Mesenchymal stem cell (in vitro differentiated cells and primary cell): ENCODE measurements around the gene OGFR.

Experiments
- DNase-seq: peaks from one replicate; pipeline ENCODE4 v3.0.0-alpha.2; 2013
- H2AFZ ChIP-seq: one replicate; pipeline ENCODE4 v1.6.1; 2013; ENCODE audit warnings: low read depth, mild to moderate bottlenecking, control low read depth, inconsistent platforms, low read length, moderate library complexity
- H2AK5ac ChIP-seq: 2 replicates; pipeline ENCODE4 v1.6.1; 2013; ENCODE audit warnings: low read length, moderate library complexity, mild to moderate bottlenecking, inconsistent platforms; ENCODE audit not compliant: severe bottlenecking
- H2BK120ac ChIP-seq: one replicate; pipeline ENCODE4 v1.6.1; 2013; ENCODE audit warnings: low read depth, mild to moderate bottlenecking, inconsistent platforms, low read length, moderate library complexity
- H2BK12ac ChIP-seq, 2 experiments: one replicate each; pipeline ENCODE4 v1.6.1; 2013; ENCODE audit warnings: inconsistent platforms in 2 of 2, low read length in 2 of 2, mild to moderate bottlenecking in 2 of 2, moderate library complexity in 2 of 2, control low read depth in 1 of 2
- H2BK15ac ChIP-seq: one replicate; pipeline ENCODE4 v1.6.1; 2013; ENCODE audit warnings: mild to moderate bottlenecking, low read depth, inconsistent platforms; ENCODE audit not compliant: poor library complexity, severe bottlenecking
- H2BK5ac ChIP-seq: 2 replicates; pipeline ENCODE4 v1.6.1; 2013; ENCODE audit warnings: low read depth, mild to moderate bottlenecking, low read length, control low read depth, inconsistent platforms; ENCODE audit not compliant: poor library complexity, severe bottlenecking
- H3K14ac ChIP-seq, 2 experiments: one replicate each; pipeline ENCODE4 v1.6.1; 2013; ENCODE audit warnings: inconsistent platforms in 2 of 2, low read length in 2 of 2, control low read depth in 1 of 2, mild to moderate bottlenecking in 1 of 2, moderate library complexity in 1 of 2
- H3K18ac ChIP-seq, 2 experiments: one replicate each; pipeline ENCODE4 v1.6.1; 2013; ENCODE audit warnings: inconsistent platforms in 2 of 2, low read length in 2 of 2, control low read depth in 1 of 2, low read depth in 1 of 2, mild to moderate bottlenecking in 1 of 2
- H3K23ac ChIP-seq, 2 experiments: one replicate each; pipeline ENCODE4 v1.6.1; 2013; ENCODE audit warnings: inconsistent platforms in 2 of 2, low read length in 2 of 2, mild to moderate bottlenecking in 2 of 2, moderate library complexity in 2 of 2, control low read depth in 1 of 2
- H3K27ac ChIP-seq: 2 replicates; pipeline ENCODE4 v1.5.1; 2013; ENCODE audit warnings: mild to moderate bottlenecking, moderate library complexity, low read length, control low read depth, inconsistent platforms; ENCODE audit not compliant: poor library complexity, severe bottlenecking
- H3K27me3 ChIP-seq, 2 experiments: 2 replicates each; pipeline versions ENCODE4 v1.6.1 to v1.7.0; 2013; ENCODE audit warnings: low read length in 2 of 2, mild to moderate bottlenecking in 2 of 2, moderate library complexity in 2 of 2, control low read depth in 1 of 2, inconsistent platforms in 1 of 2; ENCODE audit not compliant: control insufficient read depth in 1 of 2, insufficient read depth in 1 of 2
- H3K36me3 ChIP-seq, 2 experiments: 2 replicates each; pipeline versions ENCODE4 v1.6.1 to v1.7.0; 2013; ENCODE audit warnings: low read length in 2 of 2, control low read depth in 1 of 2, inconsistent platforms in 1 of 2, low read depth in 1 of 2, mild to moderate bottlenecking in 1 of 2; ENCODE audit not compliant: insufficient read depth in 2 of 2, control insufficient read depth in 1 of 2
- H3K4ac ChIP-seq, 2 experiments: one replicate each; pipeline ENCODE4 v1.6.1; 2013; ENCODE audit warnings: inconsistent platforms in 2 of 2, low read length in 2 of 2, mild to moderate bottlenecking in 2 of 2, moderate library complexity in 2 of 2, control low read depth in 1 of 2, low read depth in 1 of 2
- H3K4me1 ChIP-seq: 2 replicates; pipeline ENCODE4 v1.6.1; 2013; ENCODE audit warnings: low read depth, low read length, control low read depth; ENCODE audit not compliant: control insufficient read depth, insufficient read depth
- H3K4me2 ChIP-seq: 2 replicates; pipeline ENCODE4 v1.6.1; 2013; ENCODE audit warnings: low read length, mild to moderate bottlenecking, inconsistent platforms; ENCODE audit not compliant: poor library complexity, severe bottlenecking
- H3K4me3 ChIP-seq, 2 experiments: 2 replicates each; pipeline versions ENCODE4 v1.5.1 to v1.7.0; 2013; ENCODE audit warnings: low read length in 2 of 2, mild to moderate bottlenecking in 2 of 2, control low read depth in 1 of 2, low read depth in 1 of 2; ENCODE audit not compliant: insufficient read depth in 1 of 2
- H3K79me1 ChIP-seq: replicated peaks from 2 replicates; pipeline ENCODE4 v1.6.1; 2013; ENCODE audit warnings: mild to moderate bottlenecking, control low read depth, low read length, inconsistent platforms; ENCODE audit not compliant: poor library complexity, severe bottlenecking
- H3K9ac ChIP-seq: 2 replicates; pipeline ENCODE4 v1.7.0; 2013; ENCODE audit warnings: mild to moderate bottlenecking, low read length, moderate library complexity
- H3K9me3 ChIP-seq: 2 replicates; pipeline ENCODE4 v1.7.0; 2013; ENCODE audit warnings: mild to moderate bottlenecking, low read length; ENCODE audit not compliant: control insufficient read depth
- H4K8ac ChIP-seq: one replicate; pipeline ENCODE4 v1.6.1; 2013; ENCODE audit warnings: inconsistent platforms, mild to moderate bottlenecking, low read length, moderate library complexity
- H4K91ac ChIP-seq: one replicate; pipeline ENCODE4 v1.6.1; 2013; ENCODE audit warnings: mild to moderate bottlenecking, low read length, inconsistent platforms
- WGBS: methylation state at CpG from one replicate; pipeline ENCODE4 v1.1.7; 2013; ENCODE audit warnings: mixed read lengths; 5-methylcytosine and 5-hydroxymethylcytosine counted together

Gene OGFR

GRCh38 chr20:62831361-62831788 is 26.7 kb downstream of the OGFR start:
- Histone ChIP-seq H3K23ac (no peak overlapping the region), H4K91ac (no peak overlapping the region), H2BK12ac (no peak overlapping the region), H3K4me3 (no peak overlapping the region), H3K4me1 (peaks cover 11% of the 10 kb centered on the region), H3K27ac (no peak overlapping the region), H2BK15ac (no peak overlapping the region), H2AK5ac (no peak overlapping the region), H3K4me2 (no peak overlapping the region), H3K79me1 (no peaks in the 10 kb centered on the region), H3K36me3 (no peaks in the 10 kb centered on the region), H3K9ac (no peak overlapping the region), H2AFZ (no peak overlapping the region), H4K8ac (no peak overlapping the region), H3K27me3 (peaks cover 4 to 47% of the 10 kb centered on the region in 2 experiments), H3K9me3 (no peaks in the 10 kb centered on the region), H2BK120ac (no peak overlapping the region), H3K18ac (no peak overlapping the region), H2BK5ac (no peak overlapping the region), H3K14ac (no peak overlapping the region), H3K4ac (no peak overlapping the region)
- DNase-seq: no peak
- WGBS: 95% methylated on average over 10 of the region's 10 CpGs

GRCh38 chr20:62831854-62832211 is 27.2 kb downstream of the OGFR start:
- H2AFZ ChIP-seq: no peak overlapping the region
- no peak overlapping the region for H3K27ac ChIP-seq
- H3K9ac ChIP-seq: no peak overlapping the region
- H3K79me1 ChIP-seq: no peaks in the 10 kb centered on the region
- H3K4ac ChIP-seq: no peak overlapping the region
- no peak overlapping the region for H3K18ac ChIP-seq
- H2AK5ac ChIP-seq: no peak overlapping the region
- peaks cover 13% of the 10 kb centered on the region for H3K4me1 ChIP-seq
- H3K14ac ChIP-seq: no peak overlapping the region
- H4K91ac ChIP-seq: peak overlapping the region; percentile 53
- no peak overlapping the region for H3K23ac ChIP-seq
- H2BK12ac ChIP-seq: no peak overlapping the region
- no peak overlapping the region for H3K4me3 ChIP-seq
- H2BK5ac ChIP-seq: no peak overlapping the region
- DNase-seq: no peak
- peaks cover 7 to 49% of the 10 kb centered on the region in 2 experiments for H3K27me3 ChIP-seq
- no peak overlapping the region for H3K4me2 ChIP-seq
- H3K9me3 ChIP-seq: no peaks in the 10 kb centered on the region
- H4K8ac ChIP-seq: no peak overlapping the region
- H2BK120ac ChIP-seq: no peak overlapping the region
- no peaks in the 10 kb centered on the region for H3K36me3 ChIP-seq
- H2BK15ac ChIP-seq: no peak overlapping the region
- WGBS: 81% methylated on average over 10 of the region's 10 CpGs

- H2BK5ac ChIP-seq: no peak overlapping the region
- H2BK120ac ChIP-seq: no peak overlapping the region
- peaks cover 7 to 47% of the 10 kb centered on the region in 2 experiments for H3K27me3 ChIP-seq
- no peak overlapping the region for H3K18ac ChIP-seq
- H4K8ac ChIP-seq: no peak overlapping the region
- DNase-seq: no peak
- peak overlapping the region in 1 of 2 experiments; percentile 14 for H3K4me3 ChIP-seq
- H2AK5ac ChIP-seq: no peak overlapping the region
- no peak overlapping the region for H3K14ac ChIP-seq
- no peak overlapping the region for H3K9ac ChIP-seq
- H4K91ac ChIP-seq: no peak overlapping the region
- H3K4ac ChIP-seq: no peak overlapping the region
- no peaks in the 10 kb centered on the region for H3K36me3 ChIP-seq
- H2AFZ ChIP-seq: no peak overlapping the region
- peaks cover 13% of the 10 kb centered on the region for H3K4me1 ChIP-seq
- 88% methylated on average over 22 of the region's 22 CpGs for WGBS
- no peak overlapping the region for H3K23ac ChIP-seq
- H3K4me2 ChIP-seq: no peak overlapping the region
- no peak overlapping the region for H2BK12ac ChIP-seq
- H3K79me1 ChIP-seq: no peaks in the 10 kb centered on the region
- H3K9me3 ChIP-seq: no peaks in the 10 kb centered on the region
- H3K27ac ChIP-seq: no peak overlapping the region
- H2BK15ac ChIP-seq: no peak overlapping the region
Measured at GRCh38 chr20:62832212-62832922, 27.7 kb downstream of the OGFR start.

GRCh38 chr20:62832951-62833391 is 28.3 kb downstream of the OGFR start:
- Histone ChIP-seq H2BK15ac (no peak overlapping the region), H2BK12ac (no peak overlapping the region), H3K9me3 (no peaks in the 10 kb centered on the region), H2BK120ac (no peak overlapping the region), H3K18ac (no peak overlapping the region), H3K4ac (no peak overlapping the region), H3K36me3 (no peaks in the 10 kb centered on the region), H4K8ac (no peak overlapping the region), H3K23ac (no peak overlapping the region), H2BK5ac (no peak overlapping the region), H3K9ac (no peak overlapping the region), H4K91ac (no peak overlapping the region), H2AFZ (no peak overlapping the region), H3K4me3 (no peak overlapping the region), H3K4me1 (peaks cover 13% of the 10 kb centered on the region), H2AK5ac (no peak overlapping the region), H3K4me2 (no peak overlapping the region), H3K14ac (no peak overlapping the region), H3K27me3 (peaks cover 7 to 49% of the 10 kb centered on the region in 2 experiments), H3K27ac (no peak overlapping the region), H3K79me1 (no peaks in the 10 kb centered on the region)
- no peak for DNase-seq
- 94% methylated on average over 14 of the region's 14 CpGs for WGBS
